Mucosa of descending colon (tissue), 3 donors: Measurements from ENCODE around the gene DIAPH2. TPM values are rescaled to one million over a fixed set of nuclear protein-coding genes. Genes with fewer than 3 reads are reported as not detected.

ENCODE experiments used
- ATAC-seq: fragments of 200-7000 bp; cut with Tn5 transposase; one replicate; pipeline ENCODE4 v1.9.1; 2020; ENCODE audit warnings: mild to moderate bottlenecking, moderate library complexity
- DNase-seq, 3 donors: peaks; one replicate each; pipeline ENCODE4 v3.0.0-alpha.2; 2020
- H3K36me3 ChIP-seq: fragments of 200-600 bp; one replicate; pipeline ENCODE4 v1.8.0; 2021; ENCODE audit warnings: low read depth, mild to moderate bottlenecking
- H3K4me1 ChIP-seq: fragments of 200-600 bp; one replicate; pipeline ENCODE4 v1.8.0; 2021; ENCODE audit warnings: low read depth, mild to moderate bottlenecking
- H3K4me3 ChIP-seq: fragments of 200-600 bp; one replicate; pipeline ENCODE4 v1.8.0; 2021; ENCODE audit warnings: mild to moderate bottlenecking
- H3K9me3 ChIP-seq: fragments of 200-600 bp; one replicate; pipeline ENCODE4 v1.8.0; 2021; ENCODE audit warnings: mild to moderate bottlenecking
- CTCF ChIP-seq: fragments of 200-600 bp; IDR thresholded peaks from one replicate; pipeline ENCODE4 v1.8.0; 2022; ENCODE audit warnings: antibody characterized with exemption, mild to moderate bottlenecking
- intact Hi-C, 2 donors: fragments of 100-400 bp; cut with DNase I in 1 of 2; cut with micrococcal nuclease in 1 of 2; formaldehyde crosslinking; loops; one replicate each; pipeline versions ENCODE4 v1.11.0 to v1.11.1; 2022; cut with DNase I, micrococcal nuclease
- total RNA-seq, 3 donors: library from RNA; stranded (reverse); fragmentation: NEBNext Ultra II Directional in 2 of 3; extraction: Animal tissue kit (Norgen Biotek cat#: 25700) in 2 of 3; gene quantifications; one replicate each; pipeline versions ENCODE4 v1.2.1 to v1.2.4, GENCODE V29; 2021 to 2023
- donor health status: DM: no; HTN: no; CAD: no; lungs with moderate emphysema.
- donor health status: DM: no; HTN: no; CAD: no.
- donor health status: DM: no; HTN: yes; CAD: no.

The DIAPH2 gene
- total RNA-seq, 3 donors from 2014 or later = 26.7 to 40.2 (median 29.6) TPM

- Histone ChIP-seq H3K4me1 (no peaks in the 10 kb centered on the region), H3K36me3 (no peaks in the 10 kb centered on the region), H3K4me3 (no peak overlapping the region), H3K9me3 (no peaks in the 10 kb centered on the region)
- TF ChIP-seq CTCF = no peak
- no peak for ATAC-seq
- no peak for DNase-seq
- intact Hi-C loops = no loop called here
These were observed 567.5 kb downstream of the DIAPH2 start for GRCh38 chrX:97252111-97252510.

DNA sequence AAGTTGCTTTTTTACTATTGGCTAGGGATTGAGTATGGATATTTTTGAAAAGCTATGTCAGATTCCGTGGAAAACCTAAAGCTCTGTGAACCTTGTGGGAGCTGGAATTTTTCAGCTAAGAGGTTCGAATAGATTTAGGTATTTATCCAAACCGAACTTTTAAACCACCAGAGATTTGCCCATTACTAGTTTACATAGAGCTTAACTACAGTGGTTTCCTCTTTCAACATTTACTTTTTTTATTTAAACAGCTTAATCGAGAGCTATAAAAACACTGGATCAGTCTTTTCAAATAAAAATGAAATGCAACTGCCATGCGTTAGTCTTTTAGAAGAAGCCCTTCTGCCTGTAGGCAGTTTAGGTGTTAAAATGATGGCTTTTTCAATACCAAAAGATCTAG, 576.0 kb downstream of the DIAPH2 start:
- ATAC-seq (no peak), DNase-seq (no peak)
- intact Hi-C loops = no loop called here
- H3K4me3 ChIP-seq = no peak overlapping the region
- no peaks in the 10 kb centered on the region for H3K4me1 ChIP-seq
- no peak for TF ChIP-seq CTCF
- no peaks in the 10 kb centered on the region for H3K9me3 ChIP-seq
- H3K36me3 ChIP-seq = no peaks in the 10 kb centered on the region

DNA sequence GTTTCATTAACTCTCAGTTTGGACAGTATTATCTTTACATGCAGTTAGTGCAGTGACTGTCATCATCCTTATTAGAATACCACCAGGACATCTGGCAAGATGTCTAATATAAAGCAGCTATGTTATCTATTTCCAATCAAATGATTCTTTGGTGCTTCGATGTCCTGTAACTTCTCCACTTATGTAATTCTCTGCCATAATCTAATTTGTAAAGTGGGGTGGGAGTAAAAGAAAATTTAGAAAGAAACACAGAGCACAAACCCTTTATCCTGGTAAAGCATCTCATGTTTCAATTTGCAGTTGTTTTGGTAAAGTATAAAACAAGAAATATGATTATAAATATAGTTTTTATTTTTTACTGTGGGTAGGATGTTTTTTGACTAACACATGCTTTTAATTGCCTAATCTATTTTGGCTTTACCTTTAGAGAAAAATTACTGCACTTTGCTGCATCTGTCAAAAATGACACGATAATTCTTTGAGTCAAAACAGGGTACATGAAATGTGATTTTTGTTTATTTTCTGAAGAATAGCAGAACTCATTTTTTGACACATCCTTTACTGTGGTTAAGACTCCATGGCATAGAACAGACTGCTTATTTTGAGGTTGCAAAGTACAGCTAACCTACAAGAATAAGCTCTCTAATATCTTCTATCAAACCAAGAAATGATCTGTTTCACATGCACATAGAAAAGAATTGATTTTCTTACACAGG, 581.9 kb downstream of the DIAPH2 start:
- DNase-seq = no peak
- no peak for ATAC-seq
- TF ChIP-seq CTCF = no peak
- intact Hi-C loops = no loop called here
- H3K4me3 ChIP-seq = no peak overlapping the region
- H3K4me1 ChIP-seq = no peaks in the 10 kb centered on the region
- H3K36me3 ChIP-seq = no peaks in the 10 kb centered on the region
- no peaks in the 10 kb centered on the region for H3K9me3 ChIP-seq

- no peak for ATAC-seq
These were observed 582.9 kb downstream of the DIAPH2 start for GRCh38 chrX:97267396-97268181.

DNA sequence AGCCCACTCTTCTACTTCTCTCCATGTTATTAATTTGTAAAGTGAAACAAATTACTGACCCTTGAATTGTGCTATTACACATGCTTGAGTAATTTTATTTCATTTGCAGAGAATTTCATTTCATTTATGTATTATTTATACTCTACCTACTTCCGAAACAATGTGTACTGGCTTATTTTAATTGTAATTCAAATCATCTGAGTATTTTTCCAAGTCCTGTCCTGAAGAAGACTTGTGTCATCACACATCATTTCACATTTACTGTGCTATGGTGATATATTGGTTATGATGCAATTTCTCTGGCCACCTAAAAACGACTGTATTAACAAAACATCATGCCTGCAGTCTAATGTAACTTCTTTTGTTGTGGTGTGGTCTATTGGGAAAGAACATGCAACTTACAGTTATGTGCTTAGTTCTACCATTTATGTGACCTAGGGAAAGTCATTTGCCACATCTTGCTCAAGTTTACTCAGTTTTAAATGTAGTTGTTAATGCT, 583.6 kb downstream of the DIAPH2 start:
- H3K36me3 ChIP-seq = no peaks in the 10 kb centered on the region
- H3K4me1 ChIP-seq = no peaks in the 10 kb centered on the region
- intact Hi-C loops = no loop called here
- H3K4me3 ChIP-seq = no peak overlapping the region
- ATAC-seq (no peak), DNase-seq (no peak)
- no peaks in the 10 kb centered on the region for H3K9me3 ChIP-seq
- TF ChIP-seq CTCF = no peak

More at GRCh38 chrX:97267396-97268181, 582.9 kb downstream of the DIAPH2 start:
- no peaks in the 10 kb centered on the region for H3K36me3 ChIP-seq
- DNase-seq = no peak
- H3K4me3 ChIP-seq = no peak overlapping the region
- TF ChIP-seq CTCF = no peak
- no peaks in the 10 kb centered on the region for H3K9me3 ChIP-seq
- intact Hi-C loops = no loop called here
- no peaks in the 10 kb centered on the region for H3K4me1 ChIP-seq
